HUES64 (cell line): Measurements from ENCODE around the gene N4BP2L2.

Experiments
- H3K27ac ChIP-seq: 2 replicates; pipeline ENCODE4 v1.7.0; 2013; ENCODE audit warnings: low read depth, low read length, inconsistent platforms
- H3K27me3 ChIP-seq: 2 replicates; pipeline ENCODE4 v1.6.1; 2013; ENCODE audit warnings: mild to moderate bottlenecking, low read length; ENCODE audit not compliant: insufficient read depth
- H3K36me3 ChIP-seq: 2 replicates; pipeline ENCODE4 v1.6.1; 2013; ENCODE audit warnings: mild to moderate bottlenecking, low read length; ENCODE audit not compliant: insufficient read depth
- H3K4me1 ChIP-seq: 2 replicates; pipeline ENCODE4 v1.6.1; 2013; ENCODE audit warnings: mild to moderate bottlenecking, low read length, moderate library complexity; ENCODE audit not compliant: insufficient read depth
- H3K4me3 ChIP-seq: 2 replicates; pipeline ENCODE4 v1.5.1; 2013; ENCODE audit warnings: mild to moderate bottlenecking, low read length, moderate library complexity
- H3K9ac ChIP-seq: 2 replicates; pipeline ENCODE4 v1.6.1; 2013; ENCODE audit warnings: mild to moderate bottlenecking, low read depth, low read length
- H3K9me3 ChIP-seq: 2 replicates; pipeline ENCODE4 v1.6.1; 2013; ENCODE audit warnings: low read depth, low read length; ENCODE audit not compliant: insufficient read depth
- WGBS: fragments of 150-250, 120-280 bp; methylation state at CpG from one replicate; pipeline ENCODE4 v1.1.7; 2013; ENCODE audit warnings: missing lambda C conversion rate; 5-methylcytosine and 5-hydroxymethylcytosine counted together

The N4BP2L2 gene

DNA sequence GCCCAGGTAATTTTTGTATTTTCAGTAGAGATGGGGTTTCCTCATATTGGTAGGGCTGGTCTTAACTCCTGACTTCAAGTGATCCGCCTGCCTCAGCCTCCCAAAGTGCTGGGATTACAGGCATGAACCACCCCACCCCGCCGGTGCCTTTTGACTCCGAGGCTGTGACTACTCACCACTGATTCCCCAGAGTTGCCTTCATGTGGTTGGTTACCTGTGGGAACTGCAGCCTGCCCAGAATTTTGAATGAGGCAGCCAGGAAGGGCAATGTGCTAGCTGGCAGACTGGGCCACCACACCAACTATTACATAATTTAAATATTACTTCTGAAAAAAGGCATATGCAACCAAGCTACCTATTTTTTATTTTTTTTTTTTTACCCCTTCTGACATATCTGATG, 42.8 kb downstream of the N4BP2L2 start:
- H3K9me3 ChIP-seq, result no peaks in the 10 kb centered on the region
- no peak overlapping the region for H3K4me3 ChIP-seq
- no peak overlapping the region for H3K9ac ChIP-seq
- H3K27me3 ChIP-seq, result no peaks in the 10 kb centered on the region
- no peaks in the 10 kb centered on the region for H3K4me1 ChIP-seq
- 85% methylated on average over 4 of the region's 4 CpGs for WGBS
- H3K27ac ChIP-seq, result no peak overlapping the region
- no peaks in the 10 kb centered on the region for H3K36me3 ChIP-seq

- Histone ChIP-seq H3K27me3 (no peaks in the 10 kb centered on the region), H3K4me1 (no peaks in the 10 kb centered on the region), H3K9ac (no peak overlapping the region), H3K9me3 (no peaks in the 10 kb centered on the region), H3K27ac (no peak overlapping the region), H3K36me3 (no peaks in the 10 kb centered on the region), H3K4me3 (no peak overlapping the region)
- 89% methylated on average over 5 of the region's 5 CpGs for WGBS
Measured at GRCh38 chr13:32495429-32495828, 43.2 kb downstream of the N4BP2L2 start.

DNA sequence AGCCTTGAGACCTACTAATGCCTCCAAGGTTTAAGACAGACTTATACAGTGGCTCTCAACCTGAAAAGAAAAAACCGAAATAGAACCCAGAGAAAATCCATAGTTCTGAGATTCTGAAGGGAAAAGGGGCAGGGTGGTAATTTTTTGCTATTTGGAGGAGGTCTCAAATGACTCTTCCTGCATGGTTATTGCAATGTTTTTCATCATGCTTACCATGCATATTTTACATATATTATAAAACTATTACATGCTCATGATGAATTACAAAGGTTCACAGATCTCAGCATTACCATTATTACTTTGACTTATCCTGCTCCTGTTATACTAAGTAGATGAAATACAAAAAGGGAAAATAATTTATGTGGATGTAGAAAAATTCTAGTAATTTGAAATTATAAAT, 47.6 kb downstream of the N4BP2L2 start:
- no peaks in the 10 kb centered on the region for H3K9me3 ChIP-seq
- no peak overlapping the region for H3K9ac ChIP-seq
- no peaks in the 10 kb centered on the region for H3K36me3 ChIP-seq
- H3K4me3 ChIP-seq, result no peak overlapping the region
- no peak overlapping the region for H3K27ac ChIP-seq
- no peaks in the 10 kb centered on the region for H3K27me3 ChIP-seq
- no peaks in the 10 kb centered on the region for H3K4me1 ChIP-seq
- 100% methylated on average over 1 of the region's 1 CpG for WGBS

GRCh38 chr13:32476892-32477291, 61.7 kb downstream of the N4BP2L2 start:
- H3K27ac ChIP-seq, result no peak overlapping the region
- no peak overlapping the region for H3K9ac ChIP-seq
- H3K4me3 ChIP-seq, result no peak overlapping the region
- H3K27me3 ChIP-seq, result no peaks in the 10 kb centered on the region
- H3K4me1 ChIP-seq, result no peaks in the 10 kb centered on the region
- WGBS, result 96% methylated on average over 5 of the region's 5 CpGs
- H3K36me3 ChIP-seq, result no peaks in the 10 kb centered on the region
- no peaks in the 10 kb centered on the region for H3K9me3 ChIP-seq

- no peaks in the 10 kb centered on the region for H3K36me3 ChIP-seq
- H3K27ac ChIP-seq, result no peak overlapping the region
- no peaks in the 10 kb centered on the region for H3K27me3 ChIP-seq
- WGBS, result 98% methylated on average over 1 of the region's 2 CpGs
- H3K9me3 ChIP-seq, result no peaks in the 10 kb centered on the region
- no peak overlapping the region for H3K4me3 ChIP-seq
- H3K9ac ChIP-seq, result no peak overlapping the region
- H3K4me1 ChIP-seq, result no peaks in the 10 kb centered on the region
Measured at GRCh38 chr13:32476021-32476731, 62.4 kb downstream of the N4BP2L2 start.

DNA sequence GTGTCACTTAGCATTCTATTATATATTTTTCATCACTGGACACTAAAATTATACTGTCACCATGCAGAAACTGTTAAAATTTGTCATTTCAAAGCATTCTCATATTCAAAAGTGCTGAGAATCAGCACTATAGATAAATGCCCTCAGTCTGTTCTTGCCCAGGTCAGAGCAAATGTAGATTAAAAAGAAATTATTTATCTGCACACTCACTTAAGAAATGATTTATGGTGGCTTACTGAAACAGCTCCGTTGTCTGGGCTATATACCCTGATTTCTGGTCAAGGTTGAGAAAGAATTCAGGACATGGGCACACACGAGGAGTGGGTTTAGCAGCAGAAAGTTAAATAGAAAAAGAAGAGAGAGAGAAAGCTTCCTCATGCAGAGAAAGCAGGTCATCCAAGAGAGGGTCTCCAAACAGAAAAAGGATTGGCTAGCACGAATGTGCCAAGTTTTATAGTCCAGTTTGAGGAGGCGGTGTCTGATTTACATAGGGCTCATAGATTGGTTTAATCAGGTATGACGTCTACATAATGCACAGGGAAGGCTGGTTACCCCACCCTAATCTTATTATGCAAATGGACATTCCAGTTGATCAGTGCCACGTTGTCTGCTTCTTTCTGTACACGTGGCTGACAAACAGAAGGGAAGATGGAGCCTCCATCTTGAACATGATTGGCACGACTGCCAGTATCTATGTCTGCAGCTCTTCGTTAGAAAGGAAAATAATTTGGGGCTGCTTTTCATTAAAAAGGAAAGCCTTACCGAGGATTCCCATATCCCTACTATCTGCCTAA, 63.4 kb downstream of the N4BP2L2 start:
- H3K9me3 ChIP-seq, result no peaks in the 10 kb centered on the region
- 87% methylated on average over 10 of the region's 10 CpGs for WGBS
- H3K27me3 ChIP-seq, result no peaks in the 10 kb centered on the region
- H3K4me1 ChIP-seq, result no peaks in the 10 kb centered on the region
- H3K9ac ChIP-seq, result no peak overlapping the region
- H3K36me3 ChIP-seq, result no peaks in the 10 kb centered on the region
- H3K27ac ChIP-seq, result no peak overlapping the region
- H3K4me3 ChIP-seq, result no peak overlapping the region

DNA sequence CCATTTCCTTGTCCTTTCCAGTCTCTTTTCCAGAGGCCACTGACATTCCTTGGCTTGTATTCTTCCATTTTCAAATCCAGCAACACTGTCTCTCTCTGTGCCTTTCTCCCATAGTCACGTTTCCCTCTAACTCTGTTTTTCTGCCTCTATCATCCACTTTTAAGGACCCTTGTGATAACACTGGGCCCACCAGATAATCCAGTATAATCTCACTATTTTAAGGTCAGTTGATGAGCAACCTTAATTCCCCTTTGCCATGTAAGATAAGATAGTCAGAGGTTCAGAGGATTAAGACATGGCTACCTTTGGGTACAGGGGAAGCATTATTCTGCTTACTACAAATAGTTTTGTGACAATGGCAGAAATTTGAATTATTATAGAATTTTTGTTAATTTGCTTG, 64.9 kb downstream of the N4BP2L2 start:
- Histone ChIP-seq H3K9ac (no peak overlapping the region), H3K27ac (no peak overlapping the region), H3K36me3 (no peaks in the 10 kb centered on the region), H3K4me1 (no peaks in the 10 kb centered on the region), H3K4me3 (no peak overlapping the region), H3K27me3 (no peaks in the 10 kb centered on the region), H3K9me3 (no peaks in the 10 kb centered on the region)
- WGBS, result 88% methylated on average over 1 of the region's 1 CpG

GRCh38 chr13:32472194-32472621, 66.4 kb downstream of the N4BP2L2 start:
- WGBS, result 85% methylated on average over 3 of the region's 3 CpGs
- H3K4me1 ChIP-seq, result no peaks in the 10 kb centered on the region
- no peaks in the 10 kb centered on the region for H3K36me3 ChIP-seq
- H3K27ac ChIP-seq, result no peak overlapping the region
- H3K4me3 ChIP-seq, result no peak overlapping the region
- no peak overlapping the region for H3K9ac ChIP-seq
- H3K9me3 ChIP-seq, result no peaks in the 10 kb centered on the region
- no peaks in the 10 kb centered on the region for H3K27me3 ChIP-seq

DNA sequence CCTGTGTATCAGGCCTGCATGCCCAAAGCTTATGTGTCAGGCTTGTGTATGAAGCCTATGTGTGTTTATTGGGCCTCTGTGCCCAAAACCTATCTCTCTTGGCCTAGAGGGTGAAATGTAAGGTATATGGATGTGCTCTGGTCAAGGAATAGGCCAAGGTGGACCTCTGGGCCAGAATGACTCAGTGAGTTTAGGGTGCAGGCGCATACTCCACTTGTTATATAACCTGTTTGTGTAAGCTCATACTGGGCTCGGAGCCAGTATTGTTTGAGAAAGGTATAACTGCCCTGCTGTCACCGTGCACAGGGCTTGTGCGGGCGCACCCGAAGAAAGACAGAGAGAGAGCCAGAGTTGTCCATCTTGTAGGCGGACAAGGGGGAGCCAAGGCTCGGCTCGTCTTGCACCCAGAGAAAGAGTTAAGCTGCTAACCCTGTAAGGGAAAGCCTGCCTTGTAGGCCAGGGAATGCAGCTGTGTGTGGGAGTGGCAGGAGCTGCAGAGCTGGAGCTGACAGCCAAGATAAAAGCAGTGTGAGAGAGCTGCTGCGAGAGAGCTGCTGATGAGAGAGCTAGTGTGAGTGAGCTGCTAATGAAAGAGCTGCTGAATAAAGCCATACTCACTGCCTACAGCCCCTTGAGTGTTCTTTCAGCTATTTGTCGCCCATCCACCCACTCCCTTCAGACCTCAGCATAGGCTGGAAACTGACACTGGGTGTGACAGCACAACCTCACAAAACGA, 67.2 kb downstream of the N4BP2L2 start:
- H3K27me3 ChIP-seq, result no peaks in the 10 kb centered on the region
- no peaks in the 10 kb centered on the region for H3K4me1 ChIP-seq
- no peak overlapping the region for H3K27ac ChIP-seq
- no peak overlapping the region for H3K4me3 ChIP-seq
- H3K9ac ChIP-seq, result no peak overlapping the region
- no peaks in the 10 kb centered on the region for H3K9me3 ChIP-seq
- no peaks in the 10 kb centered on the region for H3K36me3 ChIP-seq
- WGBS, result 86% methylated on average over 12 of the region's 12 CpGs

- Histone ChIP-seq H3K27ac (no peak overlapping the region), H3K36me3 (no peaks in the 10 kb centered on the region), H3K9me3 (no peaks in the 10 kb centered on the region), H3K4me1 (no peaks in the 10 kb centered on the region), H3K27me3 (no peaks in the 10 kb centered on the region), H3K9ac (no peak overlapping the region), H3K4me3 (no peak overlapping the region)
- 91% methylated on average over 6 of the region's 6 CpGs for WGBS
Measured at GRCh38 chr13:32468502-32469142, 70.0 kb downstream of the N4BP2L2 start.

DNA sequence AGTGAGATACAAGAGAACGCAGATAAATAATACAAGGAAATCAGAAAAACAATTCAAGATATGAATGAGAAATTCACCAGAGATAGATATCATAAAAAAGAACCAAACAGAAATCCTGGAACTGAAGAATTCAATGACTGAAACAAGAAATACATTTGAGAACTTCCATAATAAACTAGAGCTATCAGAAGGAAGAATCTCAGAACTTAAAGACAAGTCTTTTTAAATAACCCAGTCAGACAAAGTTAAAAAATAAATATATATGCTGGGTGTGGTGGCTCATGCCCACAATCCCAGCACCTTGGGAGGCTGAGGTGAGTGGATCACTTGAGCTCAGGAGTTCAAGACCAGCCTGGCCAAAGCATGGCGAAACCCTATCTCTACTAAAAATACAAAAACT, 82.0 kb downstream of the N4BP2L2 start:
- no peak overlapping the region for H3K27ac ChIP-seq
- no peaks in the 10 kb centered on the region for H3K4me1 ChIP-seq
- H3K4me3 ChIP-seq, result no peak overlapping the region
- peaks cover 5% of the 10 kb centered on the region; the same call in 1 of the 2 replicates for H3K9me3 ChIP-seq
- H3K27me3 ChIP-seq, result no peaks in the 10 kb centered on the region
- no peak overlapping the region for H3K9ac ChIP-seq
- WGBS, result 86% methylated on average over 1 of the region's 2 CpGs
- H3K36me3 ChIP-seq, result no peaks in the 10 kb centered on the region
